ENCODE data around the gene ZNF264.

- no peak for TF ChIP-seq EZH2phosphoT487 (IDR thresholded peaks at IDR 0.05; ENCODE audit: borderline replicate concordance, low read depth, low read length)
- TF ChIP-seq, protein P1, sequence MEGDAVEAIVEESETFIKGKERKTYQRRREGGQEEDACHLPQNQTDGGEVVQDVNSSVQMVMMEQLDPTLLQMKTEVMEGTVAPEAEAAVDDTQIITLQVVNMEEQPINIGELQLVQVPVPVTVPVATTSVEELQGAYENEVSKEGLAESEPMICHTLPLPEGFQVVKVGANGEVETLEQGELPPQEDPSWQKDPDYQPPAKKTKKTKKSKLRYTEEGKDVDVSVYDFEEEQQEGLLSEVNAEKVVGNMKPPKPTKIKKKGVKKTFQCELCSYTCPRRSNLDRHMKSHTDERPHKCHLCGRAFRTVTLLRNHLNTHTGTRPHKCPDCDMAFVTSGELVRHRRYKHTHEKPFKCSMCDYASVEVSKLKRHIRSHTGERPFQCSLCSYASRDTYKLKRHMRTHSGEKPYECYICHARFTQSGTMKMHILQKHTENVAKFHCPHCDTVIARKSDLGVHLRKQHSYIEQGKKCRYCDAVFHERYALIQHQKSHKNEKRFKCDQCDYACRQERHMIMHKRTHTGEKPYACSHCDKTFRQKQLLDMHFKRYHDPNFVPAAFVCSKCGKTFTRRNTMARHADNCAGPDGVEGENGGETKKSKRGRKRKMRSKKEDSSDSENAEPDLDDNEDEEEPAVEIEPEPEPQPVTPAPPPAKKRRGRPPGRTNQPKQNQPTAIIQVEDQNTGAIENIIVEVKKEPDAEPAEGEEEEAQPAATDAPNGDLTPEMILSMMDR (conservative IDR thresholded peaks at IDR 0.05; ENCODE audit: low read length): no peak
Observed at GRCh38 chr19:57239982-57240310, 48.6 kb downstream of the ZNF264 start.
